Uterus (tissue), 2 donors: ENCODE measurements around the gene SLC39A13.

Source experiments
- POLR2A ChIP-seq, 2 donors: fragments of 450-650 bp; IDR thresholded peaks; one replicate each; pipeline ENCODE4 v1.6.1; 2016; ENCODE audit warnings: antibody characterized with exemption in 2 of 2, mild to moderate bottlenecking in 1 of 2, moderate library complexity in 1 of 2
- TF ChIP-seq, protein P1 (sequence below), 4 experiments: fragments of 200-600 bp in 2 of 4; fragments of 450-650 bp in 2 of 4; sonication (generic) in 2 of 4; IDR thresholded peaks; one replicate each; pipeline ENCODE4 v1.5.1; 2016 to 2019; ENCODE audit warnings: antibody characterized with exemption in 4 of 4, mild to moderate bottlenecking in 2 of 4, moderate library complexity in 1 of 4

DNA sequence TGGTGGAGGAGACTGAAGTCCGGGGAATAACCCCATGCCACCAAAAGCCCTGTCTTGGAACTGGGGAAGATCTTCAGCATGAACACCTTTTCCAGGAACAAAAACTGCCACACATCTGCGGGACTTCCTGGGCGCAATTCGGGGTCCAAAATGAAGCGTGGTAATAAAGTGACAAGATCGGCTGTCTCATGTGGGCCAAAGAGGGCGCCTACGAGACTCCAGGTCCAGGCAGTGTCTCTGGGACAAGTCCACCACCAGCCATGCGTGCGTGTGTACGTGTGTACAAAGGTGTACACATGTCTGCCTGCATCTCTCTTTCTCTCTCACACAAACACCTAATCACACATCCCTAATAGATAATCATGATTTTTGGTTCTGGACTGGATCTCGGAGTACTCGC, 47.0 kb upstream of the SLC39A13 start:
- TF ChIP-seq, protein P1, sequence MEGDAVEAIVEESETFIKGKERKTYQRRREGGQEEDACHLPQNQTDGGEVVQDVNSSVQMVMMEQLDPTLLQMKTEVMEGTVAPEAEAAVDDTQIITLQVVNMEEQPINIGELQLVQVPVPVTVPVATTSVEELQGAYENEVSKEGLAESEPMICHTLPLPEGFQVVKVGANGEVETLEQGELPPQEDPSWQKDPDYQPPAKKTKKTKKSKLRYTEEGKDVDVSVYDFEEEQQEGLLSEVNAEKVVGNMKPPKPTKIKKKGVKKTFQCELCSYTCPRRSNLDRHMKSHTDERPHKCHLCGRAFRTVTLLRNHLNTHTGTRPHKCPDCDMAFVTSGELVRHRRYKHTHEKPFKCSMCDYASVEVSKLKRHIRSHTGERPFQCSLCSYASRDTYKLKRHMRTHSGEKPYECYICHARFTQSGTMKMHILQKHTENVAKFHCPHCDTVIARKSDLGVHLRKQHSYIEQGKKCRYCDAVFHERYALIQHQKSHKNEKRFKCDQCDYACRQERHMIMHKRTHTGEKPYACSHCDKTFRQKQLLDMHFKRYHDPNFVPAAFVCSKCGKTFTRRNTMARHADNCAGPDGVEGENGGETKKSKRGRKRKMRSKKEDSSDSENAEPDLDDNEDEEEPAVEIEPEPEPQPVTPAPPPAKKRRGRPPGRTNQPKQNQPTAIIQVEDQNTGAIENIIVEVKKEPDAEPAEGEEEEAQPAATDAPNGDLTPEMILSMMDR (IDR thresholded peaks at IDR 0.05): no peak
- no peak for TF ChIP-seq POLR2A (IDR thresholded peaks at IDR 0.05)
